GM19438 (cell line): ENCODE measurements around the gene LAIR1.
"Not testable (repeated sequence)": the region's sequence is repeated elsewhere in the genome, so short reads cannot be mapped to it uniquely, and the experiment has no call there.

Experiments
- ATAC-seq: cut with Tn5 transposase; IDR thresholded peaks from one replicate; pipeline ENCODE4 v1.9.1; 2021; ENCODE audit warnings: low read depth; ENCODE audit not compliant: unreplicated experiment

Gene LAIR1

GRCh38 chr19:54364775-54365257 is at the start of gene LAIR1:
LAIR1 (minus strand) TSS chr19:54364931; CDS start chr19:54364804, 127 bp downstream.
- ATAC-seq: no peak

- ATAC-seq: no peak
Observed at GRCh38 chr19:54414156-54414555, 49.4 kb upstream of the LAIR1 start.

- ATAC-seq: no peak
Observed at GRCh38 chr19:54412877-54413276, 48.1 kb upstream of the LAIR1 start.

GRCh38 chr19:54411033-54411432 is 46.3 kb upstream of the LAIR1 start:
- no peak for ATAC-seq

- no peak for ATAC-seq
Observed at GRCh38 chr19:54408456-54409026, 43.8 kb upstream of the LAIR1 start.

- ATAC-seq: no peak
Observed at GRCh38 chr19:54407780-54408179, 43.0 kb upstream of the LAIR1 start.

- no peak for ATAC-seq
Observed at GRCh38 chr19:54405628-54406027, 40.9 kb upstream of the LAIR1 start.

GRCh38 chr19:54403054-54403453 is 38.3 kb upstream of the LAIR1 start:
- ATAC-seq: no peak

GRCh38 chr19:54400913-54401312 is 36.2 kb upstream of the LAIR1 start:
- no peak for ATAC-seq

GRCh38 chr19:54399189-54399588 is 34.5 kb upstream of the LAIR1 start:
- ATAC-seq: no peak

GRCh38 chr19:54395685-54396084 is 31.0 kb upstream of the LAIR1 start:
- ATAC-seq: no peak

GRCh38 chr19:54393381-54393780 is 28.6 kb upstream of the LAIR1 start:
- ATAC-seq: no peak

- no peak for ATAC-seq
Observed at GRCh38 chr19:54392105-54392504, 27.4 kb upstream of the LAIR1 start.

GRCh38 chr19:54391589-54392061 is 26.9 kb upstream of the LAIR1 start:
- ATAC-seq: no peak

- ATAC-seq: no peak
Observed at GRCh38 chr19:54390942-54391577, 26.3 kb upstream of the LAIR1 start.

GRCh38 chr19:54389553-54389952 is 24.8 kb upstream of the LAIR1 start:
- ATAC-seq: no peak

GRCh38 chr19:54388802-54389139 is 24.0 kb upstream of the LAIR1 start:
- no peak for ATAC-seq

GRCh38 chr19:54387991-54388801 is 23.5 kb upstream of the LAIR1 start:
- no peak for ATAC-seq

GRCh38 chr19:54383330-54383729 is 18.6 kb upstream of the LAIR1 start:
- no peak for ATAC-seq

- ATAC-seq: not testable (repeated sequence)
Observed at GRCh38 chr19:54382041-54382440, 17.3 kb upstream of the LAIR1 start.

- no peak for ATAC-seq
Observed at GRCh38 chr19:54380897-54381296, 16.2 kb upstream of the LAIR1 start.
